Measurements from ENCODE around the gene PSPC1.
A peak's percentile ranks its signal among the peaks of the same experiment; 100 is the strongest.

Gene PSPC1

GRCh38 chr13:19685437-19685836 lies 97.3 kb downstream of the PSPC1 start:
- in situ Hi-C loops (cut with HindIII; ENCODE audit: low sequenced_read_pairs) = no loop called here
- no peak overlapping the region for H3K4me3 ChIP-seq (ENCODE audit: low read depth, low read length)
- TF ChIP-seq, protein P1, sequence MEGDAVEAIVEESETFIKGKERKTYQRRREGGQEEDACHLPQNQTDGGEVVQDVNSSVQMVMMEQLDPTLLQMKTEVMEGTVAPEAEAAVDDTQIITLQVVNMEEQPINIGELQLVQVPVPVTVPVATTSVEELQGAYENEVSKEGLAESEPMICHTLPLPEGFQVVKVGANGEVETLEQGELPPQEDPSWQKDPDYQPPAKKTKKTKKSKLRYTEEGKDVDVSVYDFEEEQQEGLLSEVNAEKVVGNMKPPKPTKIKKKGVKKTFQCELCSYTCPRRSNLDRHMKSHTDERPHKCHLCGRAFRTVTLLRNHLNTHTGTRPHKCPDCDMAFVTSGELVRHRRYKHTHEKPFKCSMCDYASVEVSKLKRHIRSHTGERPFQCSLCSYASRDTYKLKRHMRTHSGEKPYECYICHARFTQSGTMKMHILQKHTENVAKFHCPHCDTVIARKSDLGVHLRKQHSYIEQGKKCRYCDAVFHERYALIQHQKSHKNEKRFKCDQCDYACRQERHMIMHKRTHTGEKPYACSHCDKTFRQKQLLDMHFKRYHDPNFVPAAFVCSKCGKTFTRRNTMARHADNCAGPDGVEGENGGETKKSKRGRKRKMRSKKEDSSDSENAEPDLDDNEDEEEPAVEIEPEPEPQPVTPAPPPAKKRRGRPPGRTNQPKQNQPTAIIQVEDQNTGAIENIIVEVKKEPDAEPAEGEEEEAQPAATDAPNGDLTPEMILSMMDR (IDR thresholded peaks at IDR 0.05; ENCODE audit: low read depth, low read length) = no peak
- no peak for DNase-seq (ENCODE audit: low read depth, low spot score)

- no peak for DNase-seq (ENCODE audit: low read depth, low spot score)
- no peak overlapping the region for H3K4me3 ChIP-seq (ENCODE audit: low read depth, low read length)
- TF ChIP-seq, protein P1 (IDR thresholded peaks at IDR 0.05; ENCODE audit: low read depth, low read length) = no peak
- in situ Hi-C loops (cut with HindIII; ENCODE audit: low sequenced_read_pairs) = no loop called here
Observed at GRCh38 chr13:19685034-19685433, 97.7 kb downstream of the PSPC1 start.

GRCh38 chr13:19681517-19681916 lies 101.2 kb downstream of the PSPC1 start:
- H3K4me3 ChIP-seq (ENCODE audit: low read depth, low read length) = no peak overlapping the region
- TF ChIP-seq, protein P1 (IDR thresholded peaks at IDR 0.05; ENCODE audit: low read depth, low read length) = no peak
- DNase-seq (ENCODE audit: low read depth, low spot score) = peak; percentile 33
- in situ Hi-C loops (cut with HindIII; ENCODE audit: low sequenced_read_pairs) = no loop called here

DNA sequence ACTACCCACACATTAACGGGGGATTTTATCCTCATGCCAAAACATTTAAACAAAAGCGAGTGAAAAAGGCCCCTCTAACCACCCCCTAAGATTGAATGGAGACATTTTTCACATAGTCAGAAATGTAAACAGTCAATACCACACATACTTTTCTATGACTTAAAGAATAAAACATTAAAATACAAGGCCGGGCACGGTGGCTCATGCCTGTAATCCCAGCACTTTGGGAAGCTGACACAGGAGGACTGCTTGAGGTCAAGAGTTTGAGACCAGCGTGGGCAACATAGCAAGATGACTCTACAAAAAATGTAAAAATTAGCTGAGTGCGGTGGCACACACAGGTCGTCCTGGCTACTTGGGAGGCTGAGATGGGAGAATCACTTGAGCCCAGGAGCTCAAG lies 102.0 kb downstream of the PSPC1 start:
- H3K4me3 ChIP-seq (ENCODE audit: low read depth, low read length) = no peak overlapping the region
- TF ChIP-seq, protein P1 (IDR thresholded peaks at IDR 0.05; ENCODE audit: low read depth, low read length) = no peak
- in situ Hi-C loops (cut with HindIII; ENCODE audit: low sequenced_read_pairs) = no loop called here
- DNase-seq (ENCODE audit: low read depth, low spot score) = no peak

DNA sequence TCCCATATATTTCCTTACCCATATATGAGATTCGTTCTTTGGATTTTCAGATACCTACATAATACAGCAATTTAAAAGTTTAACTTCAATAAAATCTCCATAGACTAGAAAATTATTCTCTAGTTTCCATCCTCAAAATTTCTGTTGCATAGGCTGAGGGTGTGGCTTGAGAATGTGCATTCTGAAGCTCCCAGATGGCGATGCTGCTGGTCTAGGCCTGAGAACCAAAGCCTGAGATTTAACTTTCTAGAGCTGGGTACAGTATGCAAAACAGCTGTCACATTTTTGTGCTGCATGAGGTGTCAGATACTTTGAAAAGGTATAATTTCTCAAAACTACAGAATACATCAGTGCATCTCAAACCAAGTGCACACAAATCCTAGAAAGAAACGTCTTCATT lies 106.6 kb downstream of the PSPC1 start:
- H3K4me3 ChIP-seq (ENCODE audit: low read depth, low read length) = no peak overlapping the region
- in situ Hi-C loops (cut with HindIII; ENCODE audit: low sequenced_read_pairs) = no loop called here

GRCh38 chr13:19674898-19675297 lies 107.8 kb downstream of the PSPC1 start:
- H3K4me3 ChIP-seq (ENCODE audit: low read depth, low read length) = no peak overlapping the region
- in situ Hi-C loops (cut with HindIII; ENCODE audit: low sequenced_read_pairs) = no loop called here
- TF ChIP-seq, protein P1 (IDR thresholded peaks at IDR 0.05; ENCODE audit: low read depth, low read length) = no peak
- DNase-seq (ENCODE audit: low read depth, low spot score) = no peak

More for the DNA sequence above, 106.6 kb downstream of the PSPC1 start:
- no peak for DNase-seq (ENCODE audit: low read depth, low spot score)
- TF ChIP-seq, protein P1 (IDR thresholded peaks at IDR 0.05; ENCODE audit: low read depth, low read length) = no peak
